Gastrocnemius medialis (tissue), 4 donors: ENCODE data around the gene PARN. TPM values are rescaled to one million over a fixed set of nuclear protein-coding genes. Genes with fewer than 3 reads are reported as not detected.
A peak's percentile ranks its signal among the peaks of the same experiment; 100 is the strongest.

Source experiments
- ATAC-seq, 2 donors: fragments of 150-250 bp; one replicate each; pipeline ENCODE4 v1.9.1; 2016
- DNase-seq, 2 donors: peaks; one replicate each; pipeline ENCODE4 v3.0.0-alpha.2; 2019
- H3K27ac ChIP-seq, 4 donors: fragments of 200-600 bp; sonication (generic); 1 replicate in 1 of 4; 2 replicates in 3 of 4; pipeline ENCODE4 v1.5.1; 2016 to 2018; ENCODE audit warnings: mild to moderate bottlenecking in 2 of 4, moderate library complexity in 1 of 4
- H3K27me3 ChIP-seq, 3 donors: fragments of 200-600 bp; sonication (generic) in 2 of 3; 1 replicate in 1 of 3; 2 replicates in 2 of 3; pipeline versions ENCODE4 v1.5.1 to v1.6.0; 2016 to 2019; ENCODE audit warnings: mild to moderate bottlenecking in 1 of 3, moderate library complexity in 1 of 3
- H3K36me3 ChIP-seq, 2 donors: fragments of 200-600 bp; sonication (generic) in 1 of 2; one replicate each; pipeline ENCODE4 v1.5.1; 2017 to 2018
- H3K4me1 ChIP-seq, 2 donors: fragments of 200-600 bp; sonication (generic) in 1 of 2; one replicate each; pipeline ENCODE4 v1.5.1; 2016 to 2017; ENCODE audit warnings: mild to moderate bottlenecking in 2 of 2
- H3K4me3 ChIP-seq, 4 donors: fragments of 200-600 bp; sonication (generic) in 3 of 4; 1 replicate in 1 of 4; 2 replicates in 3 of 4; pipeline ENCODE4 v1.5.1; 2016 to 2019; ENCODE audit warnings: mild to moderate bottlenecking in 2 of 4
- H3K9me3 ChIP-seq, 3 donors: fragments of 200-600 bp; sonication (generic) in 2 of 3; 1 replicate in 1 of 3; 2 replicates in 2 of 3; pipeline ENCODE4 v1.5.1; 2016 to 2019
- POLR2A ChIP-seq, 2 donors: fragments of 450-650 bp; IDR thresholded peaks; one replicate each; pipeline ENCODE4 v1.6.1; 2017; ENCODE audit warnings: antibody characterized with exemption in 2 of 2, mild to moderate bottlenecking in 2 of 2, moderate library complexity in 2 of 2
- in situ Hi-C, 4 donors: fragments of 200-750 bp; cut with MboI; loops; one replicate each; pipeline versions ENCODE4 v1.15.0 to v1.8.0; 2017; ENCODE audit warnings: low sequenced_read_pairs in 4 of 4
- intact Hi-C: fragments of 100-400 bp; cut with DNase I; formaldehyde crosslinking; loops from one replicate; pipeline ENCODE4 v1.15.1; 2023; ENCODE audit warnings: low total_unique reads
- total RNA-seq, 4 donors: library from RNA; depleted of rRNA; stranded (reverse); fragments of >200 nt; gene quantifications; one replicate each; pipeline versions ENCODE4 v1.1.0 to v1.2.3, GENCODE V29; 2016
- TF ChIP-seq, protein P1 (sequence below), 5 experiments: fragments of 450-650 bp in 3 of 5; fragments of 200-600 bp in 2 of 5; sonication (generic) in 2 of 5; IDR thresholded peaks in 4 of 5; conservative IDR thresholded peaks in 1 of 5; 1 replicate in 4 of 5; 2 replicates in 1 of 5; pipeline ENCODE4 v1.5.1; 2016 to 2019; ENCODE audit warnings: antibody characterized with exemption in 5 of 5, mild to moderate bottlenecking in 3 of 5, moderate library complexity in 3 of 5

The PARN gene
- total RNA-seq, 4 donors from 2014 or later, result 18.8 to 44.9 (median 31.2) TPM

- in situ Hi-C loops (no loop called here), intact Hi-C loops (no loop called here)
- no peak overlapping the region for H3K4me3 ChIP-seq
- ATAC-seq (no peak), DNase-seq (no peak)
- H3K9me3 ChIP-seq, result no peaks in the 10 kb centered on the region
- peaks cover 5 to 10% of the 10 kb centered on the region in 2 donors for H3K4me1 ChIP-seq
- TF ChIP-seq, protein P1, sequence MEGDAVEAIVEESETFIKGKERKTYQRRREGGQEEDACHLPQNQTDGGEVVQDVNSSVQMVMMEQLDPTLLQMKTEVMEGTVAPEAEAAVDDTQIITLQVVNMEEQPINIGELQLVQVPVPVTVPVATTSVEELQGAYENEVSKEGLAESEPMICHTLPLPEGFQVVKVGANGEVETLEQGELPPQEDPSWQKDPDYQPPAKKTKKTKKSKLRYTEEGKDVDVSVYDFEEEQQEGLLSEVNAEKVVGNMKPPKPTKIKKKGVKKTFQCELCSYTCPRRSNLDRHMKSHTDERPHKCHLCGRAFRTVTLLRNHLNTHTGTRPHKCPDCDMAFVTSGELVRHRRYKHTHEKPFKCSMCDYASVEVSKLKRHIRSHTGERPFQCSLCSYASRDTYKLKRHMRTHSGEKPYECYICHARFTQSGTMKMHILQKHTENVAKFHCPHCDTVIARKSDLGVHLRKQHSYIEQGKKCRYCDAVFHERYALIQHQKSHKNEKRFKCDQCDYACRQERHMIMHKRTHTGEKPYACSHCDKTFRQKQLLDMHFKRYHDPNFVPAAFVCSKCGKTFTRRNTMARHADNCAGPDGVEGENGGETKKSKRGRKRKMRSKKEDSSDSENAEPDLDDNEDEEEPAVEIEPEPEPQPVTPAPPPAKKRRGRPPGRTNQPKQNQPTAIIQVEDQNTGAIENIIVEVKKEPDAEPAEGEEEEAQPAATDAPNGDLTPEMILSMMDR (IDR thresholded peaks at IDR 0.05 in 4 of 5, conservative IDR thresholded peaks at IDR 0.05 in 1 of 5), result no peak
- peak overlapping the region in 1 of 4 donors; percentile 27 for H3K27ac ChIP-seq
- H3K27me3 ChIP-seq, result no peaks in the 10 kb centered on the region
- no peaks in the 10 kb centered on the region for H3K36me3 ChIP-seq
Observed at GRCh38 chr16:14449790-14450480, 180.1 kb downstream of the PARN start.

DNA sequence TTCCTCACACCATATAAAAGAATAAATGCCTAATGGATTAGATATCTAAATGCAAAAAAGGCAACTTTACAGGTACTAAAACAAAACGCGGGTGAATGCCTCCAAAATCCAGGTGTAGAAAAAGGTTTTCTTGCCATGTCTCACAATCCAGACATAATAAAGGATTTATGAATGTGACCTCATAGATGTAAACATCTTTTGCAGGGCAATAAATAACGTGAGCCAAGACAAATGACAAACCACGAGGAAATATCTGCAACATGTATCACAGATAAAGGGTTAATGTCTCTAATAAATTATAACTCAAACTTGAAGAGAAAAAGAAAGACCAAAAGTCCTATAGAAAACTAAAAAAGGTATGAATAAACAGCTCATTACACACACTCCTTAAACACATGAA is 180.7 kb downstream of the PARN start:
- Histone ChIP-seq H3K27me3 (no peaks in the 10 kb centered on the region), H3K4me3 (no peak overlapping the region), H3K36me3 (no peaks in the 10 kb centered on the region), H3K9me3 (no peaks in the 10 kb centered on the region), H3K4me1 (peaks cover 4 to 5% of the 10 kb centered on the region in 2 donors), H3K27ac (no peak overlapping the region)
- DNase-seq, result no peak
- intact Hi-C loops (no loop called here), in situ Hi-C loops (no loop called here)
- TF ChIP-seq, protein P1 (IDR thresholded peaks at IDR 0.05 in 4 of 5, conservative IDR thresholded peaks at IDR 0.05 in 1 of 5), result no peak
- no peak for TF ChIP-seq POLR2A (IDR thresholded peaks at IDR 0.05)
- no peak for ATAC-seq

DNA sequence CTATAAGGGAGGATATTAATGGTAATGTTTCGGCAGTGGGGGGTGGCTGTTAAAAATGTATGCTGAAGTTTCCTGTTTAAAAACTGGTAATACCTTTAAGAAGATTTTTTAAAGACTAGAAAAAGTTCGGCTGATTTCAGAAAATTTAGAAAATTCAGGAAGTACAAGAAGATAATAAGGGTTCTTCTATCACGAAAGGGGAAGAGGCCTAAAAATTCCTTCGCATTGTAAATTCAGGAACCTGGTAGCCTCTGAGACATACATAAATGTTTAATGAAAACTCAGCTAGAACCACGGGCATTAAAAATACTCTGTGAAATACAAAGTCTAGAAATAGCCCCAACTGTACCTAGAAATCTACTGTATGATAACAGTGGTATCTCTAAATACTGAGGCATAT is 181.2 kb downstream of the PARN start:
- DNase-seq (no peak), ATAC-seq (no peak)
- intact Hi-C loops (no loop called here), in situ Hi-C loops (no loop called here)
- no peaks in the 10 kb centered on the region for H3K36me3 ChIP-seq
- no peak for TF ChIP-seq POLR2A (IDR thresholded peaks at IDR 0.05)
- no peaks in the 10 kb centered on the region for H3K9me3 ChIP-seq
- peaks cover 0 to 5% of the 10 kb centered on the region in 2 donors for H3K4me1 ChIP-seq
- H3K27me3 ChIP-seq, result no peaks in the 10 kb centered on the region
- no peak overlapping the region for H3K27ac ChIP-seq
- H3K4me3 ChIP-seq, result no peak overlapping the region

- Histone ChIP-seq H3K27ac (no peak overlapping the region), H3K4me1 (peaks cover 0 to 5% of the 10 kb centered on the region in 2 donors), H3K9me3 (no peaks in the 10 kb centered on the region), H3K36me3 (no peaks in the 10 kb centered on the region), H3K27me3 (no peaks in the 10 kb centered on the region), H3K4me3 (no peak overlapping the region)
- ATAC-seq, result no peak
- in situ Hi-C loops, result no loop called here
- TF ChIP-seq, protein P1 (IDR thresholded peaks at IDR 0.05 in 4 of 5, conservative IDR thresholded peaks at IDR 0.05 in 1 of 5), result no peak
- TF ChIP-seq POLR2A (IDR thresholded peaks at IDR 0.05), result no peak
- no peak for DNase-seq
- intact Hi-C loops, result no loop called here
Observed at GRCh38 chr16:14447783-14448182, 182.3 kb downstream of the PARN start.

DNA sequence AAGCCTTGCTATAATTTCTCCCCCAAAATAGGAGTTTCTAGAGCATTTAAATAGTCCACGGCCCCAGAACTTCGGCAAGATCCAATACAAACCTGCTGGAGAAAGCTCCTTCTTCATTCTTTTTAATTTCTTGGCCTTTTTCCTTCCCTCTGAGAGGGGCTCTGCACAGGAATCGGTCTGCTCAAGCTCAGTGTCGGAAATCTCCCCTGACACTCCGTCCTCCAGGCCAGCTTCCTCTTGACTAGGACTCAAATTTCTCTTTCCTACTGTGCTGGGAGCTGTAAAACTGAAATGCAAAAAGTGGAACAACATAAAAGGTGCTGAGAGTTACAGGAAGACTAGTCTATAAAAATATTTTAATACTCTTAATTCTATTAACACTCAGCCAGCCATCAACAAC is 183.3 kb downstream of the PARN start:
- TF ChIP-seq POLR2A (IDR thresholded peaks at IDR 0.05), result no peak
- TF ChIP-seq, protein P1 (IDR thresholded peaks at IDR 0.05 in 4 of 5, conservative IDR thresholded peaks at IDR 0.05 in 1 of 5), result no peak
- ATAC-seq, result no peak
- intact Hi-C loops (no loop called here), in situ Hi-C loops (no loop called here)
- Histone ChIP-seq H3K36me3 (no peaks in the 10 kb centered on the region), H3K9me3 (no peaks in the 10 kb centered on the region), H3K27me3 (no peaks in the 10 kb centered on the region), H3K4me1 (peaks cover 4 to 11% of the 10 kb centered on the region in 2 donors), H3K4me3 (no peak overlapping the region), H3K27ac (peak overlapping the region in 1 of 4 donors; percentile 25)
- no peak for DNase-seq
